Gastroesophageal sphincter (tissue), 4 donors: ENCODE data around the gene APBA2. TPM values are rescaled to one million over a fixed set of nuclear protein-coding genes. Genes with fewer than 3 reads are reported as not detected.
A peak's percentile ranks its signal among the peaks of the same experiment; 100 is the strongest.

ENCODE experiments used
- ATAC-seq: fragments of 150-250 bp; one replicate; pipeline ENCODE4 v1.9.1; 2016; ENCODE audit warnings: mild to moderate bottlenecking, moderate library complexity
- H3K27ac ChIP-seq, 4 donors: fragments of 200-600 bp; sonication (generic) in 3 of 4; 1 replicate in 3 of 4; 2 replicates in 1 of 4; pipeline ENCODE4 v1.5.1; 2016 to 2019
- H3K27me3 ChIP-seq: fragments of 200-600 bp; sonication (generic); one replicate; pipeline ENCODE4 v1.5.1; 2019
- H3K36me3 ChIP-seq, 2 donors: fragments of 200-600 bp; sonication (generic); one replicate each; pipeline ENCODE4 v1.5.1; 2019; ENCODE audit warnings: control low read depth in 1 of 2
- H3K4me1 ChIP-seq, 3 donors: fragments of 200-600 bp; sonication (generic); 1 replicate in 2 of 3; 2 replicates in 1 of 3; pipeline ENCODE4 v1.5.1; 2016 to 2019; ENCODE audit warnings: control low read depth in 2 of 3
- H3K4me3 ChIP-seq, 2 donors: fragments of 200-600 bp; sonication (generic); one replicate each; pipeline ENCODE4 v1.5.1; 2019; ENCODE audit warnings: mild to moderate bottlenecking in 1 of 2, moderate library complexity in 1 of 2
- H3K9me3 ChIP-seq, 3 donors: fragments of 200-600 bp; sonication (generic); one replicate each; pipeline ENCODE4 v1.5.1; 2017 to 2019; ENCODE audit warnings: control low read depth in 2 of 3
- CTCF ChIP-seq, 4 experiments: fragments of 200-600 bp in 2 of 4; fragments of 450-650 bp in 2 of 4; sonication (generic) in 1 of 4; IDR thresholded peaks; one replicate each; pipeline ENCODE4 v1.5.1; 2017 to 2019; ENCODE audit warnings: antibody characterized with exemption in 4 of 4, mild to moderate bottlenecking in 2 of 4, moderate library complexity in 2 of 4
- EP300 ChIP-seq: sonication (generic); formaldehyde crosslinking; IDR thresholded peaks from one replicate; pipeline ENCODE4 v1.6.1; 2017; ENCODE audit warnings: antibody characterized with exemption, mild to moderate bottlenecking
- POLR2A ChIP-seq, 2 donors: fragments of 450-650 bp; IDR thresholded peaks; one replicate each; pipeline ENCODE4 v1.6.1; 2017; ENCODE audit warnings: antibody characterized with exemption in 2 of 2, mild to moderate bottlenecking in 2 of 2, moderate library complexity in 1 of 2
- POLR2AphosphoS5 ChIP-seq: sonication (generic); formaldehyde crosslinking; IDR thresholded peaks from one replicate; pipeline ENCODE4 v1.6.1; 2017; ENCODE audit warnings: antibody characterized with exemption
- whole genome bisulfite sequencing, 2 donors: methylation state at CpG; one replicate each; pipeline ENCODE4 v1.1.5; 2018; ENCODE audit warnings: low coverage in 1 of 2; 5-methylcytosine and 5-hydroxymethylcytosine counted together
- total RNA-seq, 4 donors: library from RNA; depleted of rRNA; stranded (reverse); fragments of >200 nt; gene quantifications; one replicate each; pipeline ENCODE4 v1.1.0, GENCODE V29; 2016

APBA2 gene
- total RNA-seq, 4 donors from 2014 or later, result 3.1 to 14.9 (median 4.2) TPM

- H3K27me3 ChIP-seq, result no peaks in the 10 kb centered on the region
- 57% methylated on average over 1 of the region's 4 CpGs; no CpG with 5 or more reads in 1 of the 2 donors for WGBS, 2 donors
- H3K36me3 ChIP-seq, result no peaks in the 10 kb centered on the region
- no peaks in the 10 kb centered on the region for H3K4me1 ChIP-seq
- no peak overlapping the region for H3K27ac ChIP-seq
- no peaks in the 10 kb centered on the region for H3K9me3 ChIP-seq
- no peak overlapping the region for H3K4me3 ChIP-seq
- TF ChIP-seq CTCF (IDR thresholded peaks at IDR 0.05) (no peak), POLR2AphosphoS5 (no peak), EP300 (no peak), POLR2A (IDR thresholded peaks at IDR 0.05) (no peak)
- ATAC-seq, result no peak
These were observed 46.6 kb downstream of the APBA2 start for GRCh38 chr15:28932361-28932760.

DNA sequence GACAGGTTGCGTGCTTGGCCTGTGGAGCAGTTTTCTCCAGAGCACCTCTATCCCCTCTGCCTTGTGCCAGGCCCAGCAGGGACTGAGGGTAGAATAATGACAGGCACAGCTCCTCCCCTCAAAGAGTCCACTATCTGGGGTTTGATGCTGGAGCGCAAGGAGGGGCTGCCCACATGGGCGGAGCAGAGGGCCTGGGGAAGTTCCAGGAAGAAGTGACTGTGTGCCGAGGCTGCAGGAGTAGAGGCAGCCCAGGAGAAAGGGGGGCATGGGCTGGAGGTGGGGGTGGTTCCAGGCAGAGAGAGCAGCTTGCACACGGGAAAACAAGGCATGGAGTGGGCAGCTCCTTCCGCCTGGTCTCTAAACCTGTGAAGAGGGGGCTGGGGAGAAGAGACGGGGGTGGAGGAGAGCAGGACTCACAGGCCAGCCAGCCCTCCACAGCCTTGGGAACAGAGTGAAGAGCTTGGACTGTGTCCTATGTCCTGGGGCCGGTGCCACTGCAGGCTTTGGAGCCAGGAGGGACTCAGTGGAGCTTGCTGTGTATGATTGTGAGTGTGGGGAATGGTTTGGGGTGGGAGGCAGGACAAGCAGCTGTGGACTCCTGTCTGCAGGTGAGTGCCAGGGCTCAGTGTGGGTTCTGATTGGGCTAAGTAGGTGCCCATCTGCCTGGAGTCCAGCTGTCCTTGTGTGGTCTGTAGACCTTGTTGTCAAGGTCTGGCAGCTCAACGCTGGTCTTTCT, 48.1 kb downstream of the APBA2 start:
- Histone ChIP-seq H3K27me3 (no peaks in the 10 kb centered on the region), H3K27ac (no peak overlapping the region), H3K36me3 (no peaks in the 10 kb centered on the region), H3K4me3 (no peak overlapping the region), H3K4me1 (no peaks in the 10 kb centered on the region), H3K9me3 (no peaks in the 10 kb centered on the region)
- ATAC-seq, result no peak
- no peak for TF ChIP-seq CTCF (IDR thresholded peaks at IDR 0.05)
- TF ChIP-seq POLR2A (IDR thresholded peaks at IDR 0.05), result no peak
- TF ChIP-seq POLR2AphosphoS5, result no peak
- TF ChIP-seq EP300, result no peak
- WGBS, 2 donors, result 39% methylated on average over 5 of the region's 9 CpGs; no CpG with 5 or more reads in 1 of the 2 donors

DNA sequence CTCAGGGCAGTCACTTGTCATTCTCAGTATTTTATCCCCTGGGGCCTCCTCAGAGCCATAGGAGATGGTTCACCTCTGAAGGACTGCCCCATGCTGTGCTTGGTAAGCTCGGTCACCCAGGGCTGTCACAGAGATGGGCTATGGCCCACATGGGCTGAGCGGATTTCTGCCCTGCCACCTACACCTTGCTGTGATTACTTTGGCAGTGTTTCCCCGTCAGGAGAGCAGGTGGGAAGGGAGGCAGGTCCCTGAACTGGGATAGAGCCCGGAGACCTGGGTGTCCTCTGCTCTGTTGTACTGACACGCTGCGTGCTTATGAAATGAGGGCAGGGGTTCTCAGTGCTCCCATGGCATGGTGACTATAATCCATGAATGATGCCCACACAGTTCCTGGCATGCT, 48.9 kb downstream of the APBA2 start:
- H3K9me3 ChIP-seq, result no peaks in the 10 kb centered on the region
- no peaks in the 10 kb centered on the region for H3K4me1 ChIP-seq
- H3K27ac ChIP-seq, result no peak overlapping the region
- WGBS, 2 donors, result no CpG with 5 or more reads among the region's 6 CpGs
- H3K4me3 ChIP-seq, result no peak overlapping the region
- no peaks in the 10 kb centered on the region for H3K36me3 ChIP-seq
- TF ChIP-seq CTCF (IDR thresholded peaks at IDR 0.05), result no peak
- no peak for TF ChIP-seq EP300
- no peak for TF ChIP-seq POLR2AphosphoS5
- no peak for TF ChIP-seq POLR2A (IDR thresholded peaks at IDR 0.05)
- ATAC-seq, result no peak
- H3K27me3 ChIP-seq, result no peaks in the 10 kb centered on the region

DNA sequence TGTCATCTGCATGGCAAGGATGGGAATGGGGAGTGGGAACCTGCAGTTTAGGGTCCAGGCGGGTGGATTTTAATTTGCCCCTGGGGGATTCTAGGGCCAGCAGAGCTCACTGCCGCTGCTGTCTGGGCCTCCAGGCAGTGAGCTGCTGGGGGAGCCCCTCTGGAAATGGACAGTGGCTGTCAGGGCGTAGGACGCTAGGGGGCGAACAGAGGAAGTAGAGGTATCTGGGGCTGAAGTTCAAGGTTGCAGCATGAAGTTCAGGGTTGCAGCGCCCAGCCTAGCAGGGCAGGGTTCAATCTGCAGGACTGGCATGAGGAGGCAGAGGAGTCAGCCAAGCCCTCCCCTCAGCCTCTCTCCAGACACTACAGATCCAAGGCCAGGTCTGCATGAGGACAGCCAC, 49.5 kb downstream of the APBA2 start:
- TF ChIP-seq POLR2AphosphoS5 (no peak), CTCF (IDR thresholded peaks at IDR 0.05) (peak in 1 of 4 experiments; percentile 20)
- no peak overlapping the region for H3K4me3 ChIP-seq
- no peak for ATAC-seq
- 80% methylated on average over 1 of the region's 6 CpGs for WGBS, 2 donors
- H3K36me3 ChIP-seq, result no peaks in the 10 kb centered on the region
- no peak overlapping the region for H3K27ac ChIP-seq
- H3K9me3 ChIP-seq, result no peaks in the 10 kb centered on the region
- H3K27me3 ChIP-seq, result no peaks in the 10 kb centered on the region
- no peaks in the 10 kb centered on the region for H3K4me1 ChIP-seq

DNA sequence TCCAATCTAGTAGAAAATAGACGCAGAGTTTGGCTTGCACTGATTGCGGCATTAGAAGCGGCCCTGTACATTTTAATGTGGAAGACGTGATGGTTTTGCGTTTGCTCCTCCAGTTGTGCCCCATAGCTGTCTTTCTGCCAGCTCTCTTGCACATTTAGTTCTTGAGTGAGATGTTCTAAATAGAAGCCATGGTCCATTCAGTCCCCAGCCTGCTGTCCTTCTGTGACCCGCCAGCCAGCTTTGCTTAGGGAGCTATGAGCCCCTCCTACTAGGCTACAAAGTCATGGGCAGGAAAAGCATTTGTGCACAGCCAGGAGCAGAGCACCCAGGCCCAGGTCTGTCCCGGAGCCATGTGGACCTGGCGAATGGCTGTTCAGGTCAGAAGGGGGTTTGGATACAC, 50.3 kb downstream of the APBA2 start:
- H3K9me3 ChIP-seq, result no peaks in the 10 kb centered on the region
- ATAC-seq, result no peak
- TF ChIP-seq CTCF (IDR thresholded peaks at IDR 0.05) (no peak), POLR2AphosphoS5 (no peak), POLR2A (IDR thresholded peaks at IDR 0.05) (no peak), EP300 (no peak)
- H3K36me3 ChIP-seq, result no peaks in the 10 kb centered on the region
- H3K27me3 ChIP-seq, result no peaks in the 10 kb centered on the region
- H3K27ac ChIP-seq, result no peak overlapping the region
- 92 to 97% methylated on average over 2 to 4 of the region's 8 CpGs for WGBS, 2 donors
- no peaks in the 10 kb centered on the region for H3K4me1 ChIP-seq
- no peak overlapping the region for H3K4me3 ChIP-seq
